ENCODE measurements around the gene RFPL2. TPM values are rescaled to one million over a fixed set of nuclear protein-coding genes. Genes with fewer than 3 reads are reported as not detected.
"Not testable (repeated sequence)": the region's sequence is repeated elsewhere in the genome, so short reads cannot be mapped to it uniquely, and the experiment has no call there.

Gene RFPL2
- total RNA-seq, 1 experiment from 2014 or later, result not detected

DNA sequence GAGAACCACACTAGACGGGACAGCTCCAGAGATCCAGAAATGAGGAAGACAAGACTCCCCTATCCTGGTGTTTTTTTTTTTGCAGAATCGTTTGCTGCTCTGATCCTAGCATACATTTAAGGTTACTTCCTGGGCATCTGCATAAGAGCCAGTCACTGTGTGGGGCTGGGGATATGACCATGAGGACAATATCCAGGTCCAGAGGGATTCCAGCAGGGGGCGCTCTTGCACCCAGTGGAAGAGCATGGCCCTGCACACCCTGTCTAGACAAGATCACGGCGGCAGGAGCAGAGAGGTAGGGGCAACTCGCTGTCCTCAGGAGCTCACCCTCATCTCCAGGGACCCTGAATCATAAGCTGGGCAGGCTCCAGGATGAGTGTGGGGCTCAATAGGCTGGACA is 64.2 kb downstream of the RFPL2 start:
- DNase-seq; BruUV-seq (replicated peaks); CTCF ChIA-PET: not testable (repeated sequence)

More for the DNA sequence above, 64.2 kb downstream of the RFPL2 start:
- H3K36me3 ChIP-seq (ENCODE audit: low read depth, low read length); H2AFZ ChIP-seq (ENCODE audit: low read length); H3F3A ChIP-seq (ENCODE audit: low read length, unreplicated experiment); intact Hi-C loops (cut with micrococcal nuclease); H3K27me3 ChIP-seq (ENCODE audit: low read length); H4K20me1 ChIP-seq (ENCODE audit: low read length); H3K9ac ChIP-seq (ENCODE audit: low read length); ATAC-seq; H3K27ac ChIP-seq (ENCODE audit: low read length); H3K4me2 ChIP-seq (ENCODE audit: low read length); POLR2A ChIA-PET (ENCODE audit: unreplicated experiment); H3K4me3 ChIP-seq (ENCODE audit: low read length); H3K9me2 ChIP-seq (replicated peaks; ENCODE audit: low read length); H3K9me3 ChIP-seq (ENCODE audit: low read length); H3K79me2 ChIP-seq (ENCODE audit: low read length): not testable (repeated sequence)
- TF ChIP-seq, protein P1, sequence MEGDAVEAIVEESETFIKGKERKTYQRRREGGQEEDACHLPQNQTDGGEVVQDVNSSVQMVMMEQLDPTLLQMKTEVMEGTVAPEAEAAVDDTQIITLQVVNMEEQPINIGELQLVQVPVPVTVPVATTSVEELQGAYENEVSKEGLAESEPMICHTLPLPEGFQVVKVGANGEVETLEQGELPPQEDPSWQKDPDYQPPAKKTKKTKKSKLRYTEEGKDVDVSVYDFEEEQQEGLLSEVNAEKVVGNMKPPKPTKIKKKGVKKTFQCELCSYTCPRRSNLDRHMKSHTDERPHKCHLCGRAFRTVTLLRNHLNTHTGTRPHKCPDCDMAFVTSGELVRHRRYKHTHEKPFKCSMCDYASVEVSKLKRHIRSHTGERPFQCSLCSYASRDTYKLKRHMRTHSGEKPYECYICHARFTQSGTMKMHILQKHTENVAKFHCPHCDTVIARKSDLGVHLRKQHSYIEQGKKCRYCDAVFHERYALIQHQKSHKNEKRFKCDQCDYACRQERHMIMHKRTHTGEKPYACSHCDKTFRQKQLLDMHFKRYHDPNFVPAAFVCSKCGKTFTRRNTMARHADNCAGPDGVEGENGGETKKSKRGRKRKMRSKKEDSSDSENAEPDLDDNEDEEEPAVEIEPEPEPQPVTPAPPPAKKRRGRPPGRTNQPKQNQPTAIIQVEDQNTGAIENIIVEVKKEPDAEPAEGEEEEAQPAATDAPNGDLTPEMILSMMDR (conservative IDR thresholded peaks at IDR 0.05; ENCODE audit: low read depth, low read length), result 0 out of 2 replicates have a peak, but pooled peaks have one; percentile 21
- H3K4me1 ChIP-seq (ENCODE audit: insufficient read depth, low read length), result peaks cover 11% of the 10 kb centered on the region

Other genes starting within 250 kb of the RFPL2 start
- 0.12 TPM in 1 of 2 replicates, not detected in the other for gene SLC5A1, start 161.8 kb downstream of the RFPL2 start, total RNA-seq (2014; rRNA removed)
- not detected in 2 replicates for gene C22orf42, start 45.8 kb downstream of the RFPL2 start, total RNA-seq (2014; rRNA removed)
- not detected in 2 replicates for gene SLC5A4, start 50.3 kb upstream of the RFPL2 start, total RNA-seq (2014; rRNA removed)
- not detected in 2 replicates for gene RFPL3, start 152.8 kb upstream of the RFPL2 start, total RNA-seq (2014; rRNA removed)
- 136 and 146 TPM in 2 replicates for gene RTCB, start 207.2 kb upstream of the RFPL2 start, total RNA-seq (2014; rRNA removed)

Data from PC-3 (cell line).